Ishikawa (cell line): ENCODE data around the gene CCT5.
A peak's percentile ranks its signal among the peaks of the same experiment; 100 is the strongest.

Experiments
- CEBPB ChIP-seq: IDR thresholded peaks from 2 replicates; pipeline ENCODE4 v1.6.1; 2012
- CREB1 ChIP-seq: IDR thresholded peaks from 2 replicates; pipeline ENCODE4 v1.6.1; 2012; ENCODE audit warnings: low read depth
- EGR1 ChIP-seq: IDR thresholded peaks from 2 replicates; pipeline ENCODE4 v1.6.1; 2012
- EP300 ChIP-seq: IDR thresholded peaks from 2 replicates; pipeline ENCODE4 v1.6.1; 2012; ENCODE audit warnings: borderline replicate concordance
- FOXM1 ChIP-seq: IDR thresholded peaks from 2 replicates; pipeline ENCODE4 v1.6.1; 2012; ENCODE audit warnings: low read depth, borderline replicate concordance
- MAX ChIP-seq: IDR thresholded peaks from 2 replicates; pipeline ENCODE4 v1.6.1; 2012
- NFIC ChIP-seq: IDR thresholded peaks from 2 replicates; pipeline ENCODE4 v1.6.1; 2012
- RAD21 ChIP-seq: IDR thresholded peaks from 2 replicates; pipeline ENCODE4 v1.6.1; 2012; ENCODE audit warnings: low read depth
- REST ChIP-seq: IDR thresholded peaks from 2 replicates; pipeline ENCODE4 v1.6.1; 2012; ENCODE audit warnings: low read depth, mild to moderate bottlenecking
- TAF1 ChIP-seq: IDR thresholded peaks from 2 replicates; pipeline ENCODE4 v1.6.1; 2012; ENCODE audit warnings: low read depth, mild to moderate bottlenecking
- TCF12 ChIP-seq: IDR thresholded peaks from 2 replicates; pipeline ENCODE4 v1.6.1; 2012; ENCODE audit warnings: low read depth
- TEAD4 ChIP-seq: IDR thresholded peaks from 2 replicates; pipeline ENCODE4 v1.6.1; 2012
- YY1 ChIP-seq: IDR thresholded peaks from 2 replicates; pipeline ENCODE4 v1.6.1; 2012; ENCODE audit warnings: low read depth
- ZBTB7A ChIP-seq: IDR thresholded peaks from 2 replicates; pipeline ENCODE4 v1.6.1; 2012; ENCODE audit warnings: low read depth
- TF ChIP-seq, protein P1 (sequence below): IDR thresholded peaks from 2 replicates; pipeline ENCODE4 v1.6.1; 2012

CCT5 gene

DNA sequence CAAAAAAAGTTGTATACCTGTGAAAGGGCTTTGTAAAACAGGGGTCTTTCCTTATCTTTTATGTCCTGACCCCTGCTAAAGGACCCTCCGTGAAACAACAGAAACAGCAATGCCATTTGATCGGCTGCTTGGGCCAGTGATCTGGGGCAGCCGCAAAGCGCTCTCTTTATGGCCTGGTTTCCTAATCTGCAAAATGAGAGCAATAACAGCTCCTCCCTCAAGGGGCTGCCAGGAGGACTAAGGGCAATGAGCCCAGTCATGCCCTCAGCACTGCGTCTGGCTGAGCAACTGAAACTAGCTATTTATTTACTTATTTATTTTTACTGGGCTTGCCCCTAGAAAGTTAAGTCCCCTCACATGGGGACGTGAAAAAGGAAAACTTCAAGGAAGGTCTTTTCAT, 39.3 kb downstream of the CCT5 start:
- TF ChIP-seq, protein P1, sequence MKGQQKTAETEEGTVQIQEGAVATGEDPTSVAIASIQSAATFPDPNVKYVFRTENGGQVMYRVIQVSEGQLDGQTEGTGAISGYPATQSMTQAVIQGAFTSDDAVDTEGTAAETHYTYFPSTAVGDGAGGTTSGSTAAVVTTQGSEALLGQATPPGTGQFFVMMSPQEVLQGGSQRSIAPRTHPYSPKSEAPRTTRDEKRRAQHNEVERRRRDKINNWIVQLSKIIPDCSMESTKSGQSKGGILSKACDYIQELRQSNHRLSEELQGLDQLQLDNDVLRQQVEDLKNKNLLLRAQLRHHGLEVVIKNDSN = no peak
- TF ChIP-seq TAF1 = 0 out of 2 replicates have a peak, but pooled peaks have one; percentile 40

GRCh38 chr5:10289991-10290390, 39.9 kb downstream of the CCT5 start:
- no peak for TF ChIP-seq ZBTB7A
- TF ChIP-seq EGR1 = no peak
- no peak for TF ChIP-seq EP300

DNA sequence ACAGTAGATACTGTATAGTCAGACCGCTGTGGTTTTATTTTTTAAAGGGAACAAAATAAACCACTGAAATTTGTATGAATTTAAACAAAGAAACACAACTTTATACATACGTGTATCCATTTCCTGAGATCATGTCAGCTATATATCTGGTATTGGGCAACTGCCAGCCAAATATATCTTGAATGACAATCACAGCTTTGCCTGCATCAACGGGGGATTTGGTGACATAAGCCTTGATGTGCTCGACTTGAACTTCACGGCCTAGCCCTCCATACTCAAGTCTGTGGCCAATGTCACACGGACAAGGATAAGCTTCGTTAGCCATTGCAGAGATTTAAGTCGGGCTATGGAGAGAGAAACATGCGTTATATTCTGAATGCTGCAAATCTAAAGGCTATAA, 40.4 kb downstream of the CCT5 start:
- TF ChIP-seq NFIC = no peak
- no peak for TF ChIP-seq REST
- no peak for TF ChIP-seq EGR1
- no peak for TF ChIP-seq MAX
- TF ChIP-seq CEBPB = no peak
- TF ChIP-seq RAD21 = no peak

GRCh38 chr5:10291692-10292339, 41.7 kb downstream of the CCT5 start:
- no peak for TF ChIP-seq REST
- no peak for TF ChIP-seq FOXM1
- TF ChIP-seq, protein P1 = no peak
- no peak for TF ChIP-seq EGR1
- no peak for TF ChIP-seq EP300
- TF ChIP-seq MAX = no peak
- no peak for TF ChIP-seq TEAD4
- no peak for TF ChIP-seq TAF1
- TF ChIP-seq RAD21 = no peak
- TF ChIP-seq CEBPB = no peak
- no peak for TF ChIP-seq NFIC
- no peak for TF ChIP-seq TCF12
- no peak for TF ChIP-seq ZBTB7A
- TF ChIP-seq YY1 = no peak
- TF ChIP-seq CREB1 = no peak

GRCh38 chr5:10293907-10294662, 44.0 kb downstream of the CCT5 start:
- no peak for TF ChIP-seq CEBPB
- TF ChIP-seq EP300 = no peak
- no peak for TF ChIP-seq TEAD4
- TF ChIP-seq EGR1 = no peak

DNA sequence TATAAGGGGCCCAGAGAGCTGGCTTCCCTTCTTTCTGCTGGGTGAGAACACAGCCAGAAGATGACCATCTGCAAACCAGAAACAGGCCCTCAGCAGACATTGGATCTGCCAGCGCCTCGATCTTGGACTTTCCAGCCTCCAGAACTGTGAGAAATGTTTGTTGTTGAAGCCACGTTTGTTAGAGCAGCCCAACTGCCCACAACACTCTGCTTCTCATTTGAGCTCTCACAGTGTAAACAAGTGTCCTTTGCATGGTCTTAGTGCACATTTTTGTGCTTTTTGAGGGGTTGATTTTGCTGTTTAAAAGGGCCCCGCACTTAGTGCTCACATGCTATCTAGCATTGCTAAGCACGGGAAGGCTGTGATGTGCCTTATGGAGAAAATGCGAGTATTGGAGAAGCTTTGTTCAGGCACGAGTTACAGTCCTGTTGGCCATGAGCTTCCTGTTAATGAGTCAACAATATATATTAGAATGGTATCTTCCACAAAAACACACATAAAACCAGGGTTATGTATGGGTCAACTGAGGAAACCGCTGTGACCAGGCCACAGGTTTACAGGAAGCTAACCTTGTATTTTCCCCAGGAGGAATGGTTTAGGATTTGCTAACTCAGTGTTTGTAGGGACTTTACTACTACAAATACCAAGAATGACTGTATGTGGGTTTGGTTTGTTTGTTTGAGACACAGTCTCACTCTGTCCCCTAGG, 45.7 kb downstream of the CCT5 start:
- no peak for TF ChIP-seq EGR1
- no peak for TF ChIP-seq TCF12

- TF ChIP-seq, protein P1 = no peak
- no peak for TF ChIP-seq TEAD4
- no peak for TF ChIP-seq REST
- no peak for TF ChIP-seq EP300
- TF ChIP-seq CEBPB = no peak
- TF ChIP-seq CREB1 = no peak
- TF ChIP-seq TAF1 = no peak
- TF ChIP-seq TCF12 = no peak
- TF ChIP-seq ZBTB7A = no peak
- TF ChIP-seq FOXM1 = no peak
- TF ChIP-seq MAX = no peak
- no peak for TF ChIP-seq YY1
- TF ChIP-seq RAD21 = no peak
- no peak for TF ChIP-seq NFIC
Measured at GRCh38 chr5:10297646-10298204, 47.6 kb downstream of the CCT5 start.
